Cortex of kidney (tissue), 1 donor: Measurements from ENCODE around the gene BAZ1A.

ENCODE experiments used
- DNase-seq: peaks from one replicate; lab custom pipeline; 2025; lab: John Stamatoyannopoulos, UW

The BAZ1A gene

GRCh38 chr14:34718750-34719304 lies 156.3 kb downstream of the BAZ1A start:
- no peak for DNase-seq

GRCh38 chr14:34715127-34715863 lies 159.9 kb downstream of the BAZ1A start:
- DNase-seq: no peak

GRCh38 chr14:34714320-34715126 lies 160.6 kb downstream of the BAZ1A start, which contains the start of gene CFL2:
TSS of gene CFL2 (minus strand) at chr14:34714593. CDS start at chr14:34714540, 53 bp downstream.
- peak; percentile 44 for DNase-seq

GRCh38 chr14:34713681-34714319 lies 161.4 kb downstream of the BAZ1A start:
- no peak for DNase-seq

- DNase-seq: no peak
Observed at GRCh38 chr14:34713122-34713680, 162.0 kb downstream of the BAZ1A start.

GRCh38 chr14:34711796-34712712 lies 163.1 kb downstream of the BAZ1A start:
- DNase-seq: no peak

- DNase-seq: no peak
Observed at GRCh38 chr14:34711169-34711568, 164.0 kb downstream of the BAZ1A start.

GRCh38 chr14:34710744-34711143 lies 164.4 kb downstream of the BAZ1A start:
- no peak for DNase-seq

GRCh38 chr14:34710006-34710405 lies 165.2 kb downstream of the BAZ1A start:
- DNase-seq: no peak

- no peak for DNase-seq
Observed at GRCh38 chr14:34707722-34708121, 167.4 kb downstream of the BAZ1A start.
